ENCODE results near the gene INTS3.

GRCh38 chr1:153789478-153790034 lies 61.7 kb downstream of the INTS3 start:
- TF ChIP-seq CTCF (IDR thresholded peaks at IDR 0.05) (no peak), POLR2AphosphoS5 (IDR thresholded peaks at IDR 0.05) (no peak), POLR2A (IDR thresholded peaks at IDR 0.05) (no peak), EP300 (IDR thresholded peaks at IDR 0.05) (no peak)

Data from stomach (tissue), 4 donors.